GM03348 (cell line): ENCODE results near the gene PLSCR1.
"Not testable (repeated sequence)": the region's sequence is repeated elsewhere in the genome, so short reads cannot be mapped to it uniquely, and the experiment has no call there.

Source experiments
- DNase-seq: peaks from one replicate; pipeline ENCODE4 v3.0.0; 2012; ENCODE audit warnings: low spot score

PLSCR1 gene

GRCh38 chr3:146550070-146550615, 5.7 kb upstream of the PLSCR1 start:
- DNase-seq, result no peak

GRCh38 chr3:146547235-146547835, 2.9 kb upstream of the PLSCR1 start:
- DNase-seq, result no peak

- DNase-seq, result no peak
Observed at GRCh38 chr3:146546366-146546965, 2.1 kb upstream of the PLSCR1 start.

GRCh38 chr3:146544929-146545528, 622 bp upstream of the PLSCR1 start:
- no peak for DNase-seq

- peak; percentile 12 for DNase-seq
Observed at GRCh38 chr3:146543461-146544001, 876 bp downstream of the PLSCR1 start.

- no peak for DNase-seq
Observed at GRCh38 chr3:146542978-146543377, 1.4 kb downstream of the PLSCR1 start.

- no peak for DNase-seq
Observed at GRCh38 chr3:146542179-146542578, 2.2 kb downstream of the PLSCR1 start.

GRCh38 chr3:146540978-146541377, 3.4 kb downstream of the PLSCR1 start:
- DNase-seq, result no peak

GRCh38 chr3:146540236-146540635, 4.2 kb downstream of the PLSCR1 start:
- DNase-seq, result no peak

GRCh38 chr3:146539315-146539714, 5.1 kb downstream of the PLSCR1 start:
- DNase-seq, result no peak

GRCh38 chr3:146537603-146538002, 6.8 kb downstream of the PLSCR1 start:
- DNase-seq, result no peak

GRCh38 chr3:146536681-146537080, 7.7 kb downstream of the PLSCR1 start:
- DNase-seq, result peak; percentile 21

- DNase-seq, result no peak
Observed at GRCh38 chr3:146532406-146532805, 12.0 kb downstream of the PLSCR1 start.

GRCh38 chr3:146530609-146531008, 13.8 kb downstream of the PLSCR1 start:
- no peak for DNase-seq

- no peak for DNase-seq
Observed at GRCh38 chr3:146529021-146529420, 15.4 kb downstream of the PLSCR1 start.

GRCh38 chr3:146524961-146525360, 19.4 kb downstream of the PLSCR1 start:
- no peak for DNase-seq

- no peak for DNase-seq
Observed at GRCh38 chr3:146523531-146523930, 20.9 kb downstream of the PLSCR1 start.

- not testable (repeated sequence) for DNase-seq
Observed at GRCh38 chr3:146522174-146523158, 21.9 kb downstream of the PLSCR1 start.

- DNase-seq, result no peak
Observed at GRCh38 chr3:146521394-146521793, 23.0 kb downstream of the PLSCR1 start.

GRCh38 chr3:146519810-146520209, 24.6 kb downstream of the PLSCR1 start:
- DNase-seq, result no peak

GRCh38 chr3:146517684-146518435, 26.5 kb downstream of the PLSCR1 start:
- no peak for DNase-seq
